GDM1 (cell line): Measurements from ENCODE around the gene NSMF.

Experiments
- DNase-seq: peaks from one replicate; lab custom pipeline; 2025; lab: John Stamatoyannopoulos, UW

Gene NSMF

DNA sequence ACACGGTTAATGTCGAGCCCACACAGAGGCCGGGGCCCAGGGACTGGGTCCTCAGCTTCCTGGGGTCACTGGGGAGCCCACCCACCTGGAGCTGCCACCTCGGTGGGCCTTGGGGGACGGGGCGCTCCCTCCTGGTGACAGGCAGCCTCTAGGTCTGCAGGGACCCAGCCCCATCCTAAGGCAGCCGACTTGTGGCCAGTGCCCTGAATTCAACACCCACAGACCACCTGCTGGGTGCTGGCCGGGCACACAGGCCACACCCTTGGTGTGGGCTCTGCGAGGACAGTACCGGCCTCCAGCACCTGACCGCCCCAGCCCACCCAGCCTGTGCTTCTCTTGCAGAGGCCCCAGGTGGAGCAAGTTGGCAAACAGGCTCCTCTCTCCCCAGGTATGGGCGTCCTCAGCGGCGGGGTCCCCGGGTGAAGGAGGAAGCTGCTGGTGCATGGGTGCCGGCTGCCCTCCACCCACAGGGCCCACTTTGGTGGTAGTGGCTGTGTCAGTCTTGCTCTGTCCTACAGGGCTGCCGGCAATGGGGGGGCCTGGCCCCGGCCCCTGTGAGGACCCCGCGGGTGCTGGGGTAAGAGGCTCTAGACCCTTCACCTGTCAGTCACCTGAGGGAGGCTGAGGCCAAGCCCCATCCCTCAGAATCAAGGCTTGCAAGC, 26.3 kb downstream of the NSMF start:
- DNase-seq: no peak

DNA sequence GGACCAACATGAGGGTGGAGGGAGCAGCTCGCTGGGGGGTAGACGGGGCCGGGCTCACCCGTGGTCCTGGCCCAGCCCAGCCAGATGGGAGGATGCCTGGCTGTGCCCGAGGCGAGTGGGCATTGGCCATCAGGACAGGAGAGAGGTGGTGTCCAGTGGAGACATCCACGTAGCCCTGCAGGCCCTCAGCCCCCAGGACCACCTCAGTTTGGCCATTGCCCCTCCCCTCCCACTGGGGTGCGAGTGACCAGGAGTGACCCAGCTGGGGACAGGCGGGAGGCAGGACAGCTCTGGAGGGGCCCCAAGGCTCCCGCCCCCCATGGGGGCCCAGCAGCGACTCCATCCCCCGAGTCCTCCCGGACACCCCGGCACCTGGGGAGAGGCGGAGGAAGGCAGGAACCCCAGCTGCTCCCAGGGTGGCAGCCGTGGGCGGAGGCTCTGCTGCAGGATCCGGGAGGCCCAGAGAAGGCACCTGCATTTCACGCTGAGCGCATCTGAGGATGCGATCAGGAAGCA, 27.7 kb downstream of the NSMF start:
- no peak for DNase-seq

- no peak for DNase-seq
Observed at GRCh38 chr9:137430723-137431415, 28.3 kb downstream of the NSMF start.

GRCh38 chr9:137429974-137430722, 29.0 kb downstream of the NSMF start:
- DNase-seq: no peak

- DNase-seq: no peak
Observed at GRCh38 chr9:137429546-137429890, 29.6 kb downstream of the NSMF start.

- DNase-seq: no peak
Observed at GRCh38 chr9:137428841-137429545, 30.1 kb downstream of the NSMF start.

- DNase-seq: no peak
Observed at GRCh38 chr9:137428311-137428630, 30.9 kb downstream of the NSMF start.

- no peak for DNase-seq
Observed at GRCh38 chr9:137427454-137428310, 31.5 kb downstream of the NSMF start.

GRCh38 chr9:137426018-137426681, 33.0 kb downstream of the NSMF start:
- no peak for DNase-seq

- DNase-seq: no peak
Observed at GRCh38 chr9:137423514-137424291, 35.4 kb downstream of the NSMF start.

- DNase-seq: peak; percentile 90
Observed at GRCh38 chr9:137422604-137423513, 36.3 kb downstream of the NSMF start, which contains the start of the genes EXD3 and NOXA1. EXD3 (minus strand) TSS chr9:137423162; CDS start chr9:137395357, 27,805 bp downstream. NOXA1 (plus strand) TSS chr9:137423393; CDS start chr9:137423530, 137 bp downstream.

DNA sequence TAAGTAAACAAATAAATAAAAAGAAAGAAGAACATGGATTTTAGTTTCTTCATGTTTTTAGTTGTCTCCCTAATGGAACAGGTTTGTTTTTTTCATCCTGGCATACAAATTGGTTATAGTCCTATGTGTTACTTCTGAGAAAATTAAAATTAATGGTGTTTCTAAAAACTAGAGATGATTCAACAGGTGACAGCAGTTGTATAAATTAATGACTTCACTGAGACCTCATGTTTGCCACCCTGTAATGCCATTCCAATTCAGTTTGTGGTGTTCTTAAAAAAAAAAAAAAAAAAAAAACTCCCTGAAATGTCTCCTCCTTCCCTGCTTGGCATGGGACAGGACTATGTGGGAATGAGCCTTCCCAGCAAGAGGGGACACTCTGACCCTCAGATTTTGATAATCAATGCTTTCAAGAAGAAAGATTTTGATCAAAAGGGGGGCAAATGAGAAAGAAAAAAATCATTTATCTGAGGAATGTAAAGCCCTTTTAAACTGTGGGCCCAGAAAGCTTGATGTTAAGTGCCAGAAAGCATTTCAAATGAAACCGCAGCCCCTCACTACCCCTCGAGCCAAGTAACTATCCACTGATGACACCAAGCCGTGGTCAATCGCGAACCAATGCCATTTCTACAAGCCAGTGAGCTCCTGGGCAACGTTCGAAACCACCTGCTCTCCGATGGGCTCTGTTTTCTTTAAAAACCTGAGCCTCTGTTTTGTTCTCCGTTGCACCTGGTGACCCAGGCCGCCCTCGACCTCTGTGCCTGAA, 37.1 kb downstream of the NSMF start:
- DNase-seq: no peak

DNA sequence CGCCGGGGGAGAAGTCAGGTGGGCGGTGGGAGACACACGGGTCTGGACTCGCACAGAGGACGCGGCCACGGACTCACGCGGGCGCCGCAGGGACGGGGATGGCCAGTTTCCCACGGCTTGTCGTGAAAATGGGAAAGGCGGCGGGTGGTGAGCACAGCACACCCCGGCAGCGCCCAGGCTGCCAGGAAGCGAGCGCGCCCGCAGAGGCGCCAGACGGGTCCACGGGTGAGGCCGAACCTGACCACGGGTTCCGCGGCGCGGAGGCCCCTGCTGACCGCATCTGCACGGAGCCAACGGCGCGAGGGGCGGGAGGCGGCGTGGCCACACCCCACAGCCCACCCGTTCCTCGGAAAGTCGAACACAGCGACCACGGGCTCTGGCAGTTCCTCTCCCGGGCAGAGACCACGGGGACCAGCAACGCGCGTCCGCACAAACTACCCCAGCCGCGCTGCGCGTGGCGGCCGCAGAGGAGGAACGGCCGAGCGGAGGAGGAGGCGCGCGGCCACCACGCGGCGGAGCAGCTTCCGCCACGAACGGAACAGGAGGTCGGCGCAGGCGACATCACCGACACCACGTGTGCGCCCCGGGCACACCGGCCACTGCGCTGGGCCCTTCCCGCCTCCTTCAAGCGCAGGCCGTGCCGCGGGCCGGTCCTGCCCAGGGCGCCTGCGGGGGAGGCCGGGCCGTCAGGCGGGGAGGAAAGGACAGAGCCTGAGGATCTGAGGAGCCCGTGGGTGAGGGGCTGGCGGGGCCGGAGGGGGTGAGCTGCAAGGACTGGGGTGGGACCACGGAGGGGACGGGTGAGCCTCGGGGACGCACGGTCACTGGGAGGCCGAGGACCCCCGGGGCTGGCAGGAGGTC, 41.7 kb downstream of the NSMF start:
- no peak for DNase-seq

DNA sequence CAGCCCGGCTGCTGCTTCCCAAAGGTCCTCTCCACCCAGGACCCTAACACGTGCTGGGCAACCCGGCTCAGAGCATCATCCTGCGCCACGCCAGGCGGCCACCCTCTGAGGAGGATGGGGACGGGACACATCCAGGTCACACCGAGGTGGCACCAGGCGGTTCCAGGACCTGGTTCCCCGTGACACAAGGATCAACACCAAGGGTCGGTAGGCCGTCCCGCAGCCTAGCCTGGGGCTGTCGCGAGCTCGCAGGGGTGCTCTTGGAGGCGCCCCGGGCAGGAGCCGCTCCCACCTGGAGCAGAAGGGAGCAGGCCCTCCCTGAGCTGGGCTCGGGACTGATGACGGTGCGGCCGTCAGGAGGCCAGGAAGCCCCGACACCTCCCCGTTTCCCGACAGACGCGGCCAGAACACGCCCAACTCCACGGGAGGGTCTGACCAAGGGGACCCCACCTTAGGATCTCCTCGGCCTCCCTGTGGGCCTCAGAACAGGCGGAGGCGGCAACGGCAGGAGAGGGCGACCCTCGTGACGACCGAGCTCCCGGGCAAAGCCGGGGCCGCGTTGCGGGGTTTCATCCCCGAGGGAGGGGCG, 42.5 kb downstream of the NSMF start:
- DNase-seq: no peak

DNA sequence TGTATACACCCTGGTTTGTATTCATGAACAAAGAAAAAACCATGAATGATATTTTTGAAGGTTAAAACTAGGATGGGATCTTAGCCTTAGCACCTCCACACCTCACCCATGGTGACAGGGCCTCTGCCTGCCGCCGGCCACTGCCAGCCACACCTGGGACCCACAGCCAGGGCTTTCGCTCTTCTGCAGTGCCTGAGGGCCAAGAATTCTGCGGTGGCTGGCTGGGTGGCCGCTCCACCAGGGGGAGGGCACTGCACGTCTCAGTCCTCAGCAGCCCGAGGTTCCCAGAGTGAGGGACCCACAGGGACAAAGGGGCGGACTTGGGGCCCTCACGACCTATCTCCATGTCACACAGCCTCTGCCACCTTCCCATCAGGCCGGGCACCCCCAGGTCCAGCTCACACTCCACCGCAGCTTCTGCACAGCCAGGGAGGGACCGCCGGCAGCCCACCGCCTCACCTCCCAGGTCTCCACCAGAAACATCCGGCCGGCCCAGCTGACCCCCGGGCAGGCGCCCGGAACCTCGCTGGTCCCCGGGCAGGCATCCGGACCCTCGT, 43.0 kb downstream of the NSMF start:
- DNase-seq: no peak

- no peak for DNase-seq
Observed at GRCh38 chr9:137415451-137415850, 43.7 kb downstream of the NSMF start.
